WTC11 (cell line): ENCODE data around the gene SLC45A3.

Experiments
- ATF1 ChIP-seq: sonication (generic); formaldehyde crosslinking; IDR thresholded peaks from 2 replicates; pipeline ENCODE4 v1.8.1; 2023; ENCODE audit warnings: mild to moderate bottlenecking, moderate library complexity, missing genetic modification reagents
- ATF3 ChIP-seq: sonication (generic); formaldehyde crosslinking; conservative IDR thresholded peaks from 2 replicates; pipeline ENCODE4 v1.8.1; 2022; ENCODE audit warnings: mild to moderate bottlenecking, missing genetic modification reagents
- CREM ChIP-seq: sonication (generic); formaldehyde crosslinking; IDR thresholded peaks from 2 replicates; pipeline ENCODE4 v1.8.1; 2022; ENCODE audit warnings: mild to moderate bottlenecking, missing genetic modification reagents, moderate library complexity
- CTCF ChIP-seq: fragments of 200-600 bp; IDR thresholded peaks from 2 replicates; pipeline ENCODE4 v1.8.0; 2022; ENCODE audit warnings: antibody characterized with exemption
- ELF4 ChIP-seq: sonication (generic); formaldehyde crosslinking; IDR thresholded peaks from 2 replicates; pipeline ENCODE4 v1.8.1; 2022; ENCODE audit warnings: low read depth, mild to moderate bottlenecking, moderate library complexity, missing genetic modification reagents
- ETV6 ChIP-seq: sonication (generic); formaldehyde crosslinking; IDR thresholded peaks from 2 replicates; pipeline ENCODE4 v1.8.1; 2022; ENCODE audit warnings: mild to moderate bottlenecking, missing genetic modification reagents
- FOXP4 ChIP-seq: sonication (generic); formaldehyde crosslinking; IDR thresholded peaks from 2 replicates; pipeline ENCODE4 v1.8.0; 2022; ENCODE audit warnings: mild to moderate bottlenecking, missing genetic modification reagents
- JAZF1 ChIP-seq: fragments of 250-450 bp; sonication (Bioruptor Pico); IDR thresholded peaks from 2 replicates; pipeline ENCODE4 v1.9.0; 2021; ENCODE audit warnings: moderate library complexity, mild to moderate bottlenecking, inconsistent platforms
- JUN ChIP-seq: sonication (generic); formaldehyde crosslinking; IDR thresholded peaks from 2 replicates; pipeline ENCODE4 v1.8.0; 2023; ENCODE audit warnings: mild to moderate bottlenecking, missing genetic modification reagents
- NFE2L1 ChIP-seq: sonication (generic); formaldehyde crosslinking; IDR thresholded peaks from 2 replicates; pipeline ENCODE4 v1.8.1; 2023; ENCODE audit warnings: missing genetic modification reagents
- NR1H2 ChIP-seq: sonication (generic); formaldehyde crosslinking; IDR thresholded peaks from 2 replicates; pipeline ENCODE4 v1.9.0; 2021; ENCODE audit warnings: mild to moderate bottlenecking, moderate library complexity, missing genetic modification reagents
- SP1 ChIP-seq: sonication (generic); formaldehyde crosslinking; conservative IDR thresholded peaks from 2 replicates; pipeline ENCODE4 v1.8.1; 2022; ENCODE audit warnings: missing genetic modification reagents
- TP53 ChIP-seq: sonication (generic); formaldehyde crosslinking; IDR thresholded peaks from 2 replicates; pipeline ENCODE4 v1.8.1; 2023; ENCODE audit warnings: mild to moderate bottlenecking, missing genetic modification reagents
- ZSCAN18 ChIP-seq: fragments of 250-450 bp; sonication (Bioruptor Pico); IDR thresholded peaks from 2 replicates; pipeline ENCODE4 v2.1.2; 2022; ENCODE audit warnings: mild to moderate bottlenecking, moderate library complexity

- no peak for TF ChIP-seq ZSCAN18 (CRISPR knock-in tag)
- no peak for TF ChIP-seq ATF3
- no peak for TF ChIP-seq TP53 (CRISPR knock-in tag)
- TF ChIP-seq ATF1 (CRISPR knock-in tag), result no peak
- TF ChIP-seq FOXP4, result no peak
- no peak for TF ChIP-seq CTCF
- no peak for TF ChIP-seq NFE2L1 (CRISPR knock-in tag)
- no peak for TF ChIP-seq ELF4
- no peak for TF ChIP-seq JUN (CRISPR knock-in tag)
- no peak for TF ChIP-seq JAZF1 (CRISPR knock-in tag)
- TF ChIP-seq CREM, result no peak
- no peak for TF ChIP-seq SP1 (CRISPR knock-in tag)
- TF ChIP-seq ETV6 (CRISPR knock-in tag), result no peak
- TF ChIP-seq NR1H2 (CRISPR knock-in tag), result no peak
These were observed 50.1 kb downstream of the SLC45A3 start for GRCh38 chr1:205630241-205630640.
